DMS114 treated with DMSO at 0.1 percent for 48 hours (cell line): Measurements from ENCODE around the gene TBX18.

Experiments
- DNase-seq: peaks from one replicate; lab custom pipeline; 2025; ENCODE audit not compliant: unreplicated experiment; lab: John Stamatoyannopoulos, UW

The TBX18 gene

GRCh38 chr6:84749181-84749580, 15.2 kb downstream of the TBX18 start:
- no peak for DNase-seq

- DNase-seq: no peak
Measured at GRCh38 chr6:84748376-84748775, 16.0 kb downstream of the TBX18 start.

GRCh38 chr6:84743616-84744015, 20.8 kb downstream of the TBX18 start:
- DNase-seq: no peak

DNA sequence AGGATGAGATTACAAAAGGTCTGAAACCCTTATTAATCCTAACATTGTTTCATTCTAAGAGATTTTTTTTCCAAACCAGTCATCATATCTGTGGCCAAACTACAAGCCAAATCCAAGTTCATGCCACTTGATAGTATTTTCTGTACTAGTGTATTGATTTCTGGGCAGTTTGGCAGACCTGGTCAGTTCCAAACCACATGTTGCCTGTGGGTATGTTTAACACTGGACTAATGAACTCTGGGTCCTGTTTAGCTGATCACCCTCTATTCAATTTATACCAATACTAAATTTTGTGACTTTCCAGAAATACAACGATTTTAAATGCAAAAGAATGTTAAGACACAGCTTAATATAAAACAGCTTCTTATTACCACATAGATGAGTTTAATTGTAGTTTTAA, 24.0 kb downstream of the TBX18 start:
- no peak for DNase-seq

- DNase-seq: no peak
Measured at GRCh38 chr6:84739866-84740208, 24.6 kb downstream of the TBX18 start.

DNA sequence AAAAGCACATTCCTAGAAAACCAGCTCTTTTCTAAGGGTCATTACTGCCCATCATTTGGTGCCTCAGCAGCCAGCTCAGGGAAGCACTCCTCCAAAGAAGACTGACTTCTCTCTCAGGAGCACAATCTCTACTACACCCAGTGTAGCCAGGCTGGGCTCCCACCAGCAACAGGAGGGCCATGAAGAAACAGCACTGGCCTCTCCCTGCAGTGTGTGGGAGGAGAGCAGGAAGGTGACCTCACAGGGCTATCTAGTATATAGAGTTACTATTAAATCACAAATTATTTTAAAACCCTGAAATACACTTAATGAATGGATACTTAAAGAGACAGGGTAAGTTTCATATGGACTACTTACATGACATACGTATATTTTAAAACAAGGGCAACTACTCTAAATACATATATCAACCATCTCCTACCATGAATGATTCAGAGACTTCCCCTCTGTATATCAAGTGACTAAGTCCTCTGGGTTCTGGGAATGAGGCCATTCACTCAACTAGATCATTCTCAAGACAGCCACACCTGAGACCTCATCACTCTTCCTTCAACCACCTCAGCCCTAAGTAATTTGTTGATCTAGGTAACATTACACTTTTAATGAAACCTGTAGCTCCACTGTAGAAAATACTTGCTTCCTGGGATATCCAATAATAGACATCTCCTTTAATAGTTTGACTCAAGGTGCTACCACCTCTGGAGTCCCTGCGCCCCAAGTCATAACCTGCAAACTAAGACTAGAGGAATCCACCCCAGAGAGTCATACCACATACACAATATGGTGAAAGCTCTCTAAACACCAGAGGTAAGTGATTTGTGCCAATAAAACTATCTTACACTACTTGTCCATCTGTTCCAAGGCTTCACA, 25.2 kb downstream of the TBX18 start:
- no peak for DNase-seq

- no peak for DNase-seq
Measured at GRCh38 chr6:84733889-84734288, 30.5 kb downstream of the TBX18 start.

GRCh38 chr6:84731901-84732300, 32.5 kb downstream of the TBX18 start:
- no peak for DNase-seq

GRCh38 chr6:84731401-84731800, 33.0 kb downstream of the TBX18 start:
- DNase-seq: no peak

DNA sequence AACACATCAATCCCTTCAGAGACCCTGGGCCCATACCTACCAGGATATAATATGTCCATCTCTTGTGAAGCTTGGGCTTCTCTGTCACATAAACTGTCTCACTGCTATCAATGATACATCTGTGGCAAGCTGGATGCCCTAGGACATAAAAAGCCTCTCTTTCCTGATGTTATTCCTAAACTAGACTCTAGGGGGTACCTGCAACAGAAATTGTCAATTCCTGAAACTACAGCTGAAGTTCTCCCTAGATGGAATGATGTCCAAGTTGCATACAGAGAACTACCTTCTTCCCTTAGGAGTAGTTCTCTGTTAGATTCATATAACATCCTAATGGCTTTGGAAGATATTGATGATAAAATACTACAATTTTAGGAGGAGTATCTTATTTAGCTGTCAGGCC, 35.8 kb downstream of the TBX18 start:
- no peak for DNase-seq

DNA sequence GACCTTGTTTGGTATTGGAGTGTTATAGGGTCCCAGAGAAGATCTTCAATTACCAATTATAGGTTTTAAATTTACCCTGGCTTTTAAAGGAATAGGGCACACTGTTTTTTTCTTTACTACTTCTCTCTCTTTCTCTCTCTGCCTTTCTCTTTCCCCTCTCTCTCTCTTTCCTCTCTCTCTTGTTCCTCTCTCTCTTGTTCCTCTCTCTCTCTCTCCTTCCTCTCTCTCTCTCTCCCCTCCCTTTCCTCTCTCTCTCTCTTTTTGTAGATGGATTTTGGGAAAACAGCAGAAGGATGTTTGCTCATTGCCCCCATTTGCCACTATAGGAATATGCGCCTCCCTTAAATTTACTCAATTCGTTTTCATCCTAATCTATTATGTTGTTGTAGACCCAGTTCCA, 45.2 kb downstream of the TBX18 start:
- no peak for DNase-seq

DNA sequence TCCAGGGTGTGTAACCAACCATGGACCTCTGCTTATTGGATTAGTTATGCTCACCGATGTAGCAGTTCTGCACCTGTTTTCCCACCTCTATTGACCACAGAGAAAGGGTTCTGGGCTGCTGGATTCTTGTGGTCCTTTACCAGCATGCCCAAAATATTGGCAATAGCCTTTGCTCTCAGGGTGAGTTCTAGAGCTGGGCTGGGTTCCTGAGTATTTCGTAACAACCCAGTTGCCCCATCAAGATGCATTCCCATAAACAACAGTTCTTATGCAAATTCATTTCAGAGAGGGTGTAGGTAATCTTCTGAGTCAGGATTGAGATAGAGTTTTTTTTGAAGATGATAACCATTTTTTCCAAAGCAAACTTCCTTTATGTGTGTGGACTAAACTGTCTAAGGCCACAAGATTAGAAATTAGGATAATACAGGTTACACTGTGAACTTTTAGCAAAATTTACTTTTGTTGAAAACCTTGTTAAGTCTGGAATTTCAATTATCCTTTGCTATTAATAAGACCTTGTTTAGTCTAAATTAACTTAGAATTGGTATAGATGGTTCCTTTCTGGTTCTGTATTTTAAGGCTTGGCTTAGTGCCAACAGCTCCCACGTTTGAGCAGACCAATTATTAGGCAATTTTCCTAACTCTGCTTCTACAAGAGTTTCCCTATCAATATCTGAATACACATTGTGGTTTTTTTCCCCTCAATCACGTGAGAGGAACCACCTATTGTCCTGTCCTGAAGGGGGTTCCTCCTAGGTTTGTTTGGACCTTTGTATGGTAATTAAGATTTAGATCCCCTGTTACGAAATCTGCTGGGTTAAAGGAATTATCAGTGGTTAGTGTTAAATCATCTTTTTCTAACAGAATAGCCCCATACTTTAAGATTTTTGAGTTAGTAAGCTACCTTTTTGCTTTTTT, 46.1 kb downstream of the TBX18 start:
- no peak for DNase-seq

GRCh38 chr6:84709121-84709520, 55.3 kb downstream of the TBX18 start:
- no peak for DNase-seq

GRCh38 chr6:84707171-84707570, 57.2 kb downstream of the TBX18 start:
- no peak for DNase-seq

- DNase-seq: no peak
Measured at GRCh38 chr6:84696166-84696565, 68.2 kb downstream of the TBX18 start.

GRCh38 chr6:84691978-84692623, 72.3 kb downstream of the TBX18 start:
- DNase-seq: no peak

DNA sequence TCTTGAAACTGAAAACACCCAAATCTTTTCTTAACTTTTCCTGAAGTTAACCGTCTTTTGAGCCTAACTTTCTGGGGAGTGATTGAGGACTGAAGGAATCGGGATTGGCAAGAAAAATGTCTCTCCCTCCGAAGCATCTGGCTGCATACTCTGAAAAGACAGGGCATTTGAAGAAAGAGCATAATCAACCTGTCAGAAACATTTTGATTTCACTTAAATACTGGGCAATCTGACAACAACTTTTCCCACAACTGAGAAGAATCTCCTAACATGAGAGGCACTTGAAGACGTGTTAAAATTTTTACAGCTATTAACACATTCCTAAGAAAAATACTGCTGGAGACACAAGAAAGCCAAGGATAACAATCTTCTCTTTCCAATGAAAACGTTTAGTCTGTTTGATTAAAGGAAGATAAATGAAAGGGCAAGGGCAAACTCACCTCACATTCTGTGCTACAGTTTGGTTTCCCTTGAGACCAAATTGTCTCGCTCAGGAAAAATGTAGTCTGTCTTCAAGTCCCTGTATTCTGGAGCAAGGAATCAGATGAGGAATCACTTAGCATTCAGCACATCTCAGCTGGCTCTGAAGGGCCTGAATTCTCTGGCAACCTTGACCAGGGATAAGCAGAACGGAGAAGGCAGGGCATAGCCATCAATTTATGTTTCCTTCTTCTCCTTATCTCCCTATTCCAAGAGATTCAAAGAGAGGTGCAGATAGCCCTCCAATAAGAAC, 76.1 kb downstream of the TBX18 start:
- DNase-seq: no peak

- DNase-seq: no peak
Measured at GRCh38 chr6:84687431-84687830, 77.0 kb downstream of the TBX18 start.

DNA sequence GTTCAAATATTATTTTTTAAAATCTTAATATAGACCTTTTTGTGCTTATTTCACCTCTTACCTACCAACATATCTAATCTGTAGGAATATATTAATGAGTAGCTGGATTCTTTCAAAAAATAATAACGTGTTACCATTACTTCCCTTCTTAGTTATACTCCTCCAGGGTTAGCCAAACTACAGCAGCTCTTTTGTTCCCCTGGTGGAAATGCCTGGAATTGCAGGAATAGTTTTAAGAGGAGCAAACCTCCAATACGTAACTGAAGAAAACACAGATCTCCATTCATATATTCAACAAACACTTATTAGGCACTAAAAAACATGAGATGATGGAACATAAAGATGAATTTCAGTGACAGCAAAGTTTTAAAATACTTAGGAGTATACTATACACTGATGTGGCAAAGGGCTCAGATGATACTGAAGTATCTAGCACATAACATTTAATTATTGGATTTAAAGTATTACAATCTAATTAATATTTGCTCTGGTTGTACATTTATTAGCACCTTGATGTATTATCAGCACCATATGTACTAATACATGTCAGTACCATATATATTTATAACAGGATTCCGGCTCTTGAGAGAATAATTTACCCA, 78.3 kb downstream of the TBX18 start:
- DNase-seq: no peak

- no peak for DNase-seq
Measured at GRCh38 chr6:84681693-84682326, 82.6 kb downstream of the TBX18 start.
